Measurements from ENCODE around the gene BACH2.

Gene BACH2

GRCh38 chr6:90005048-90005827, 291.4 kb downstream of the BACH2 start:
- no peaks in the 10 kb centered on the region for H3K79me2 ChIP-seq (ENCODE audit: control insufficient read depth, insufficient read depth, low read length, unreplicated experiment)
- no peaks in the 10 kb centered on the region for H3K36me3 ChIP-seq (ENCODE audit: insufficient read depth, low read length)
- H3K27ac ChIP-seq (ENCODE audit: low read depth, low read length), result no peak overlapping the region
- peaks cover 28% of the 10 kb centered on the region for H3K4me1 ChIP-seq (ENCODE audit: control insufficient read depth, insufficient read depth, low read length, unreplicated experiment)
- H3K27me3 ChIP-seq (ENCODE audit: insufficient read depth, low read length), result no peaks in the 10 kb centered on the region
- H2AFZ ChIP-seq (ENCODE audit: low read length, unreplicated experiment), result no peak overlapping the region
- no peak overlapping the region for H3K4me3 ChIP-seq (ENCODE audit: low read depth, low read length)

DNA sequence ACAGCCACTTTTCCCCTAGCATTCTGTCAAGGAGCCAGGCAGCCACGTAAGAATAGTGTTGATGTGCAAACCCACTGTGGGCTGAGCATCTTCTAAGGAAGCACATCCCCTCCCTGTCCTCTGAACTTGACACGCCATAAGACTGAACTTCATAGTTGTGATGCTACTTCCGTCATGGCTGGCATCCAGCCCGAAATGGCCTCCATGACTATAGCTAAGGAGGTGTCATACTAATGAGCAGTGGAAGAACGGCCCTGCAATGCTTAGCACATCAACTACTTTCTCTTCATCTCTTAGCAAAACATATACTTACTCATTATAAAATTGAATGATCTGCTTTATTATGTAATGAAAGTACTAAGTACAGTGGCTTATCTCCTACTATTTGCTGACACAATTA, 292.1 kb downstream of the BACH2 start:
- Histone ChIP-seq H3K36me3 (ENCODE audit: insufficient read depth, low read length) (no peaks in the 10 kb centered on the region), H3K4me3 (ENCODE audit: low read depth, low read length) (no peak overlapping the region), H3K27me3 (ENCODE audit: insufficient read depth, low read length) (no peaks in the 10 kb centered on the region), H2AFZ (ENCODE audit: low read length, unreplicated experiment) (no peak overlapping the region), H3K4me1 (ENCODE audit: control insufficient read depth, insufficient read depth, low read length, unreplicated experiment) (peaks cover 27% of the 10 kb centered on the region), H3K27ac (ENCODE audit: low read depth, low read length) (no peak overlapping the region), H3K79me2 (ENCODE audit: control insufficient read depth, insufficient read depth, low read length, unreplicated experiment) (no peaks in the 10 kb centered on the region)

DNA sequence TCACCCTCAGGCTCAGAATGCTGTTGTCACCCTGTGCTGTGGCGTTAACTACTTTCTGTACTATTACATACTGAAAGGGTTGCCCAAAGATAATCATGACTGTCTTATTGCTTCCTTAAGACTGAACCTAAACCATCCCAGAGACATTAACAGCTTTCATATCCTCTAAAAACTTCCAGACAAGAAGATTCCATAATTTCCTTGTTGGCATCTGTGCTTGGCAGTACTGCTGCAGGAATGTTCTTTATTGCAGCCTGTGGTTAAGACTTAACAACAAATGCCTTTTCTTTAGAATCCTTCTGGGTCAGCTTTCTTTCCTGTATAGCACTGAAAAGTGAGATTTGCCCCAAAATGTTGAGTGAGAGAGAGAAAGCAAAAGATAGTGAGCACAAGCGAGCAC, 292.7 kb downstream of the BACH2 start:
- H3K27me3 ChIP-seq (ENCODE audit: insufficient read depth, low read length), result no peaks in the 10 kb centered on the region
- no peaks in the 10 kb centered on the region for H3K36me3 ChIP-seq (ENCODE audit: insufficient read depth, low read length)
- H3K27ac ChIP-seq (ENCODE audit: low read depth, low read length), result no peak overlapping the region
- no peaks in the 10 kb centered on the region for H3K79me2 ChIP-seq (ENCODE audit: control insufficient read depth, insufficient read depth, low read length, unreplicated experiment)
- H3K4me3 ChIP-seq (ENCODE audit: low read depth, low read length), result no peak overlapping the region
- peaks cover 21% of the 10 kb centered on the region for H3K4me1 ChIP-seq (ENCODE audit: control insufficient read depth, insufficient read depth, low read length, unreplicated experiment)
- no peak overlapping the region for H2AFZ ChIP-seq (ENCODE audit: low read length, unreplicated experiment)

DNA sequence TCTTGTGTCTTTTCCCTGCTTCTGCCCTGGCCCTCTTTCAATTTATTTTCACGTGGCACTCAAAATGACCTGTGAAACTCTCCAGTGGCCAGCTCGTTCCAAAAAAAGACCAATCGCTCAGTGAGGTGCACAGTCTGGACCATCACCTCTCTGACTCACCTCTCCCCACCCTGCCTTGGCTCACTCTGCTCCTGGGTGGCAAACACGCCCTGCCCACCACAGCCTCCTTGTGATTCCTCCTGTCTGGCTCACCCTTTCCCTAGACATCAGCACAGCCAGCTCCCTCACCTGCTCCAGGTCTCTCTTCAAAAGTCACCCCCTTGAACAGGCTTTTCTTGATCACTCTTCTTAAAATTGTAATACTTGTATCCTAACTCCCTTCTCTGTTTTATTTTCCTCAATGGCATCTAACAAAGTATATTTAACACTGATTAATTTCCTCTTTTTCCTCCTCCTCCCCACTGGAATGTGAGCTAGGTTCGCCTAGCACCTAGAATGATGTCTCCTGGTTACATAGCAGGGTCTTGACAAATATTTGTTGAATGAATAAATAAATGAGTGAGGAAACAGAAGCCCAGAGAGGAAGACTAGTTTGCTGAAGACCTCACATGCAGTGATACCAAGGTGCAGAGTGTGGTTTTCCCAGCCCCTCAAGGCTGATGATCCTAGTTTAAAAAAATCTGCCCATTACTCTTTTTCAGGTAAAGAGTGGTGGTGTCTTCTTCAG, 293.4 kb downstream of the BACH2 start:
- H3K79me2 ChIP-seq (ENCODE audit: control insufficient read depth, insufficient read depth, low read length, unreplicated experiment), result no peaks in the 10 kb centered on the region
- no peaks in the 10 kb centered on the region for H3K36me3 ChIP-seq (ENCODE audit: insufficient read depth, low read length)
- no peak overlapping the region for H2AFZ ChIP-seq (ENCODE audit: low read length, unreplicated experiment)
- no peaks in the 10 kb centered on the region for H3K27me3 ChIP-seq (ENCODE audit: insufficient read depth, low read length)
- no peak overlapping the region for H3K4me3 ChIP-seq (ENCODE audit: low read depth, low read length)
- H3K4me1 ChIP-seq (ENCODE audit: control insufficient read depth, insufficient read depth, low read length, unreplicated experiment), result peaks cover 14% of the 10 kb centered on the region
- H3K27ac ChIP-seq (ENCODE audit: low read depth, low read length), result no peak overlapping the region

GRCh38 chr6:90000864-90001731, 295.5 kb downstream of the BACH2 start:
- no peaks in the 10 kb centered on the region for H3K27me3 ChIP-seq (ENCODE audit: insufficient read depth, low read length)

DNA sequence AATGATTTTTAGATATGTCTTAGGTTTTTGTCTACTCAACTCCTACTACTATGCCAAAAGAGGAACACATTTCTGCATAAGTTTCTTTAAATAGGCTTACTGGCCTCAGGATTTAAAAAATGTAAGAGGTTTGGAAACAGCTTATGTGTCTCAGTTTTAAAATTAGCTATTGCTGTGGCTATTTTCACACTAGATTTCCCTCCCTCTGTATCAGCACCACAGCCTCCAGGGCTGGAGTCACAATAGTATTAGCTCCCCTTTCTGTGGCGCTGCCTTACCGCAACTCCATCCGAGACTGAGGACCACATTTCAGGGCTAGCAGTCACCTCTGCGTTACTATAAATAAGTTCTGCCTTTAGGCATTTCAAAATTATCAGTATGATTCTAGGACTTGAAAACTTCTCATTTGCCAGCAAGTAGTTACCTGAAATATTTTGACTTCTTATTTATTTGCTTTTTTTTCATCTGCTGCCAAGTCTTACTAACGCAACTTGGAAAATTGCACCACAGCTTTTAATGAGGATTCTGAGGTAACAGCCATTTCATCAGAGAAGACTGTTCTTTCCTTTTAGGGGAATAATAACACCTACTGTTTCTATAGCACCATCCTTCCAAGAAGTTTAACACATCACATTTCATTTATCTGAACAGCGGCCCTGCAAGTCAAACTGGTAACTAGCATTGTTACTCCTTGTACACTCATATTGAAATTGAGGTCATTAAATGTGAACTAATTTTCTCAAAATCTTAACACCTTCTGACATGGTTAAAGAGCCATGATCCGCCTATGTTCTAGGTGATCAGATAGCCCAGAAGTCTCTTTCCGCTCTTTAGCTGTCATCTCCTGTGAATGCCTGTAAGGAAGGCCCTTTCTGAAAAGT, 296.5 kb downstream of the BACH2 start:
- Histone ChIP-seq H3K79me2 (ENCODE audit: control insufficient read depth, insufficient read depth, low read length, unreplicated experiment) (no peaks in the 10 kb centered on the region), H2AFZ (ENCODE audit: low read length, unreplicated experiment) (no peak overlapping the region), H3K27me3 (ENCODE audit: insufficient read depth, low read length) (no peaks in the 10 kb centered on the region), H3K27ac (ENCODE audit: low read depth, low read length) (no peak overlapping the region), H3K4me3 (ENCODE audit: low read depth, low read length) (no peak overlapping the region), H3K4me1 (ENCODE audit: control insufficient read depth, insufficient read depth, low read length, unreplicated experiment) (peaks cover 8% of the 10 kb centered on the region), H3K36me3 (ENCODE audit: insufficient read depth, low read length) (no peaks in the 10 kb centered on the region)

More at GRCh38 chr6:90000864-90001731, 295.5 kb downstream of the BACH2 start:
- H3K36me3 ChIP-seq (ENCODE audit: insufficient read depth, low read length), result no peaks in the 10 kb centered on the region
- no peak overlapping the region for H3K27ac ChIP-seq (ENCODE audit: low read depth, low read length)
- no peaks in the 10 kb centered on the region for H3K79me2 ChIP-seq (ENCODE audit: control insufficient read depth, insufficient read depth, low read length, unreplicated experiment)
- peaks cover 10% of the 10 kb centered on the region for H3K4me1 ChIP-seq (ENCODE audit: control insufficient read depth, insufficient read depth, low read length, unreplicated experiment)
- no peak overlapping the region for H2AFZ ChIP-seq (ENCODE audit: low read length, unreplicated experiment)
- no peak overlapping the region for H3K4me3 ChIP-seq (ENCODE audit: low read depth, low read length)

DNA sequence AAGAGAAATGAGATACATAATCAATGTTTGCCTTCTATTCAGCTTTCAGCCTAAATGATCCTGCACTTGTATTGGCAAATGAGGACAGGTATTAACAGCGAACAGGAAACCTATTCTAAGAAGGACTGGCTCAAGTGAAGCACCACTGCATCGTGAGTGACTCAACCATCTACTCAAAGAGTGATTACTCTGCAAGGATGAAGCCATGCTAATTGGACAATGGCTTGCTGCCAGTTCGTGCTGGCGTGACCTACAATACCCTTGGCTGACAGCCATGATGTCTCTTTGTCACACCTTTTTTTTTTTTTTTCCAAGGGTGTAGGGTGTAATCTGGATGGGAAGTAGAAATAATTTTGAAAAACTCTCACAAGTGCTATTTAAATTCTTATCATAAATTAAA, 297.5 kb downstream of the BACH2 start:
- Histone ChIP-seq H3K79me2 (ENCODE audit: control insufficient read depth, insufficient read depth, low read length, unreplicated experiment) (no peaks in the 10 kb centered on the region), H3K4me1 (ENCODE audit: control insufficient read depth, insufficient read depth, low read length, unreplicated experiment) (no peaks in the 10 kb centered on the region), H2AFZ (ENCODE audit: low read length, unreplicated experiment) (no peak overlapping the region), H3K36me3 (ENCODE audit: insufficient read depth, low read length) (no peaks in the 10 kb centered on the region), H3K4me3 (ENCODE audit: low read depth, low read length) (no peak overlapping the region), H3K27me3 (ENCODE audit: insufficient read depth, low read length) (no peaks in the 10 kb centered on the region), H3K27ac (ENCODE audit: low read depth, low read length) (no peak overlapping the region)

DNA sequence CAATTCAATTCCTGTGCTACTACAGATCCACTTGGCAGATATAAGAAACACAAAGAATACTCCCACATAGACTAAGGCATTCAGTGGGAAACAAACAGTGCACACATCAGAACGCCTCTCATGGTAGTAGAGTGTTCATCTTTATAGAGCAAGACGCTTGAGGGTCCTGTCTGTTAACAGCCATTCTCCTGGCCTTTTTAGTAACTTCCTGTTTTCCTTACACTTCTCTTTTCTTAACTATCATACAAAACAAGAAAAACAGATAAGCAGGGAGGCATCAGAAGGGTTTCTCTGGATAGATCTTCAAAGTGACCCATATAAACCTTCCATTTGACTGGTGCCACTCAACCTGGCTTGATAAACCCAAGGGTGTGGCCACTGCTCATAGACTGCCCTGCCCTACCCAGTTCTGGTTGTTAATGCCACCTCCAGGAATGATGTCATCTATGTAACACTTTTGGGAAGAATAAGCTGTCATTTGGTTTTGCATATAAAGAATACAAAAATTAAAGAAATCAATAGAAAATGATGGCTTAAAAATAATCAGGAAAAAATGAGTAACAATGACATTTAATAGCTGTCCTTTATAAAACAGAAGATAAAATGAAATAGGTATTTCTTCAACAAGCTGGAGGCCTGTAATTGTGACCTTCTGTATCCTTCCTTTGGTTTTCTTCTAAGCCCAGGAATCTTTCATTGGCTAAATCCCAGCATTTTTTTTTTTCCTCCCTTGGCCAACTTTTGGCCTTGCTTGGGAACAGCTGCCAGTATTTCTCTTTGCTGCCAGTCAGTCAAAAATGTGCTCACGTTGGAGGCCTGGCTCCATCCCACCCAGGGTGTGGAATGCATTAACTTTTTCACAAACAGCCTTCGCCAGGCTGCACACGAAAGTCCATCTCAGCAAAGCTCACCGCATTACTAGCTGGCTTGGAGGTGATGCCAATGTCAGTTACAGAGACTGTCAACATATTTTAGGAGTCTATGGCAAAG, 298.9 kb downstream of the BACH2 start:
- Histone ChIP-seq H3K4me1 (ENCODE audit: control insufficient read depth, insufficient read depth, low read length, unreplicated experiment) (no peaks in the 10 kb centered on the region), H3K27ac (ENCODE audit: low read depth, low read length) (no peak overlapping the region), H2AFZ (ENCODE audit: low read length, unreplicated experiment) (no peak overlapping the region), H3K4me3 (ENCODE audit: low read depth, low read length) (no peak overlapping the region), H3K79me2 (ENCODE audit: control insufficient read depth, insufficient read depth, low read length, unreplicated experiment) (no peaks in the 10 kb centered on the region), H3K36me3 (ENCODE audit: insufficient read depth, low read length) (no peaks in the 10 kb centered on the region), H3K27me3 (ENCODE audit: insufficient read depth, low read length) (no peaks in the 10 kb centered on the region)

DNA sequence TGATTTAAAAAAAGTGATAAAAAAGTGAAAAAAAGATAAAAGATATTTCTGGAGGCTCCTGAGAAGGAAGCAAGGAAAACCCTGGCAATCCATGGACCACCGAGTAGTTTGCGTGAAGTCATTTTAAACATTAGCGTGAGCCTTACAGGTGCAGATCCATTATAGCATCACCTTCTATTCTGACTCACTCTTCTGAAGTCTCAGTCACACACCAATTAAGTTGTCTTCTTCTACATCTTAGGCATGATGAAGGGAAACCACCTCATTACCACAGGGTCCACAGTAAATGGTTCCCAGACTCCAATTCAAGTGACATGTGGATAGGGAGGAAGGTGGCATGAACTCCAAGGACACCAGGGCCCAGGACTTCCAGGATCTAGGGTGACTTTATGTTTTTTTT, 303.2 kb downstream of the BACH2 start:
- no peak overlapping the region for H3K4me3 ChIP-seq (ENCODE audit: low read depth, low read length)
- no peaks in the 10 kb centered on the region for H3K79me2 ChIP-seq (ENCODE audit: control insufficient read depth, insufficient read depth, low read length, unreplicated experiment)
- no peaks in the 10 kb centered on the region for H3K27me3 ChIP-seq (ENCODE audit: insufficient read depth, low read length)
- no peaks in the 10 kb centered on the region for H3K4me1 ChIP-seq (ENCODE audit: control insufficient read depth, insufficient read depth, low read length, unreplicated experiment)
- H3K27ac ChIP-seq (ENCODE audit: low read depth, low read length), result no peak overlapping the region
- H2AFZ ChIP-seq (ENCODE audit: low read length, unreplicated experiment), result no peak overlapping the region
- H3K36me3 ChIP-seq (ENCODE audit: insufficient read depth, low read length), result no peaks in the 10 kb centered on the region
